Measurements from ENCODE around the gene DNAL1. TPM values are rescaled to one million over a fixed set of nuclear protein-coding genes. Genes with fewer than 3 reads are reported as not detected.

The DNAL1 gene
- polyA plus RNA-seq, 1 donor (not counting 4 experiments of a cell fraction or from before 2014, with no cell fraction given) = 8.4 TPM

DNA sequence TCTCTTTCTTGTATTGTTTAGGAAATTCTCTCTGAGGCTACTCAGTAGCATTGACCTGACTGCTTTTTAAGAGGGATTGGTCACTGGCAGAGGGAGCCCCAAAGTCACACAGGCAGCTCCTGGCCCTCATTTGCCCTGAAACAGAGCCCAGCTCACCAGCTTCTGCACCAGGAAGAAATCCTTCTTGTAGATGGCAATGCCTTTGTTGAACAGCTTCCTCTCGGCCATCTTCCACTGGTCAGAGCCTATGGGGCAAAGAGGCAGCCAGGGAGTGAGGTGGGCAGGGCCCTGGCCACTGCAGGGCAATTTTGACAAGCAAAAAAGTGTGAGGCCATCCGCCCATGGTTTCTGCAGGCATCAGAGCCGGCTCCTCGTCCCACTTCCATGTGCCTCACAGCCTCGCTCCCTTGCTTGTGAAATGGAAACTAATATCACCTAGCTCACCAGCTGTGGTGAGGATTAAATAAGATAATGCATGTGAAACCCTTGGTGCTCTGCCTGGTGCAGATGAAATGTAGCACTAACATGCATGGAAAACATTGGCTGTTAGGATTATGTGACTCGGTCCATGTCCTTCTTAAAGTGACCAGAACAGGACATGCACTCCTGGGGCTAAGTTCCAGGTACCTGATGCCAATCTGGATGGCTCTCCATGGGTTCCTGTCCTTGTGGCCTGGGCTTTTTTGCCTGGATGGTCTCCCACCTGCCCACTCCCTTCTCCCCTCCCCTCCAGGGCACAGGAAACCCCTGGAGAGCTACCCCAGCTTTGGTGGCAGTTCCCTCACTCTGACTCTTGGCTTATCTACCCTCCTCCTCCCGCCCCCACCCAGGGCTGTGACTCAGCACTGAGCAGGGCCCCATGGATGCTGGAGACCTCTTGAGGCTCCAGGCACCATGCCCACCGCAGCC, 80.6 kb downstream of the DNAL1 start:
- H3K4me1 ChIP-seq (ENCODE audit: control insufficient read depth, extremely low read depth, insufficient read depth, low read length) = peaks cover 22% of the 10 kb centered on the region
- H4K20me1 ChIP-seq (ENCODE audit: control insufficient read depth, extremely low read depth, insufficient read depth, low read length) = no peaks in the 10 kb centered on the region
- no peaks in the 10 kb centered on the region for H3K27me3 ChIP-seq (ENCODE audit: control insufficient read depth, extremely low read depth, insufficient read depth, low read length)
- no peak for FAIRE-seq
- H3K36me3 ChIP-seq (ENCODE audit: control insufficient read depth in 2 of 2, extremely low read depth in 1 of 2, insufficient read depth in 2 of 2, low read length in 2 of 2) = peaks cover 43 to 71% of the 10 kb centered on the region in 2 experiments
- dilution Hi-C loops (cut with MboI; ENCODE audit: extremely low pct_ligation_motif_present, low sequenced_read_pairs) = no loop called here
- DNase-seq (ENCODE audit: low read depth, low spot score) = no peak
- H2AFZ ChIP-seq (ENCODE audit: control insufficient read depth, low read length) = no peak overlapping the region
- no peak overlapping the region for H3K4me3 ChIP-seq (ENCODE audit: control insufficient read depth in 2 of 3, extremely low read depth in 1 of 3, insufficient read depth in 2 of 3, low read depth in 1 of 3, low read length in 3 of 3)
- no peak overlapping the region for H3K4me2 ChIP-seq (ENCODE audit: control insufficient read depth, extremely low read depth, insufficient read depth, low read depth, low read length)
- H3K9me1 ChIP-seq (ENCODE audit: control insufficient read depth, extremely low read depth, insufficient read depth, low read length) = no peaks in the 10 kb centered on the region
- H3K9ac ChIP-seq (ENCODE audit: control insufficient read depth, extremely low read depth, insufficient read depth, low read length) = no peak overlapping the region
- H3K27ac ChIP-seq (ENCODE audit: control insufficient read depth, insufficient read depth, low read length) = peak overlapping the region; percentile 33
- no peaks in the 10 kb centered on the region for H3K9me3 ChIP-seq (ENCODE audit: control insufficient read depth, low read depth, low read length)
- TF ChIP-seq, protein P1, sequence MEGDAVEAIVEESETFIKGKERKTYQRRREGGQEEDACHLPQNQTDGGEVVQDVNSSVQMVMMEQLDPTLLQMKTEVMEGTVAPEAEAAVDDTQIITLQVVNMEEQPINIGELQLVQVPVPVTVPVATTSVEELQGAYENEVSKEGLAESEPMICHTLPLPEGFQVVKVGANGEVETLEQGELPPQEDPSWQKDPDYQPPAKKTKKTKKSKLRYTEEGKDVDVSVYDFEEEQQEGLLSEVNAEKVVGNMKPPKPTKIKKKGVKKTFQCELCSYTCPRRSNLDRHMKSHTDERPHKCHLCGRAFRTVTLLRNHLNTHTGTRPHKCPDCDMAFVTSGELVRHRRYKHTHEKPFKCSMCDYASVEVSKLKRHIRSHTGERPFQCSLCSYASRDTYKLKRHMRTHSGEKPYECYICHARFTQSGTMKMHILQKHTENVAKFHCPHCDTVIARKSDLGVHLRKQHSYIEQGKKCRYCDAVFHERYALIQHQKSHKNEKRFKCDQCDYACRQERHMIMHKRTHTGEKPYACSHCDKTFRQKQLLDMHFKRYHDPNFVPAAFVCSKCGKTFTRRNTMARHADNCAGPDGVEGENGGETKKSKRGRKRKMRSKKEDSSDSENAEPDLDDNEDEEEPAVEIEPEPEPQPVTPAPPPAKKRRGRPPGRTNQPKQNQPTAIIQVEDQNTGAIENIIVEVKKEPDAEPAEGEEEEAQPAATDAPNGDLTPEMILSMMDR (optimal IDR thresholded peaks at IDR 0.05 in 1 of 3, IDR thresholded peaks at IDR 0.05 in 1 of 3, conservative IDR thresholded peaks at IDR 0.05 in 1 of 3; ENCODE audit: extremely low read depth in 1 of 3, insufficient read depth in 2 of 3, low read length in 3 of 3) = no peak
- no peak for TF ChIP-seq EZH2 (IDR thresholded peaks at IDR 0.05; ENCODE audit: low read length)
- peaks cover 16% of the 10 kb centered on the region for H3K79me2 ChIP-seq (ENCODE audit: control insufficient read depth, insufficient read depth, low read length)

DNA sequence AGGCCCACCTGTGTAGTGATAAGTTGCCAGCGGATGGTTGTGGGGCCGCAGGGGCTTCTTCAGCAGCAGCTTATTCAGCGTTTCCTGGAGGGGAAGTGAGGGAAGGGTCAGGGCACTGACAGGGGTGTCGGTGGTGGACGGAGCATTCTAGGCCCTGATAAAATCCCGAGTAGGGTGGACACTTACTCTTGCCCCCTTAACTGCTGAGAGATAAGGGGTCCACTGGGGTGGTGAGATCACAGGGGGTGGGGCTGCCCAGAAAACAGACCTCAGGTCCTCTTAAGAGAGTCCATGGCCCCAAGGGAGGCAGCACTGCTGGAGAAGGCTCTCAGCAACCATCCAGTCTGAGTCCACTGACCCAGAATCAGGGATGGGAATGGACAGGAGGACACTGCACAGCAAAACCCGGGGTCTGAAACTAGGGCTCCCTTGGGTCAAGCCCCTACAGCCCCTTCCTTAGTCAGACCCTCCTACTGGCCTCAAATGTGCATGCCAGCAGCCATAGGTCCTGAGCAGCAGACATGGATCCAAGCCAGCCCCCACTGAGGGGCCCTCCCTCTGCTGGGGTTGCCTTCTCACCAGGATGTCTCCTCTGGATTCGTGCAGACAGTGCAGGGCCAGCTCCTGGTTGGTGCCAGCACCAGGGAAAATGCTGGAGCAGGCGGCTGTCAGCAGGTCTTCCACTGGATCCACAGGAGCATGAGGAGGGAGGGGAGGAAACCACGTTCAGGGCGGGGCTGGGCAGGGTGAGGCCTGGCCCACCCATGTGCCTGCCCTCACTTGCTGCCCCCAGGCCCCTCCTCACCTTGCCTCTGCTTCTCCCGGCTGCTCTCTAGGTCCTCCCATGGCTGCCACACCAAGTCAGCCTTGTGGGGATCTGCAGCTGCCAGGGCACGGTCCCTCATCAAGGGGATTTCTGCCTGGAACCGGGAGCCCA, 81.5 kb downstream of the DNAL1 start:
- no peak overlapping the region for H2AFZ ChIP-seq (ENCODE audit: control insufficient read depth, low read length)
- H3K9me1 ChIP-seq (ENCODE audit: control insufficient read depth, extremely low read depth, insufficient read depth, low read length) = no peaks in the 10 kb centered on the region
- no peaks in the 10 kb centered on the region for H4K20me1 ChIP-seq (ENCODE audit: control insufficient read depth, extremely low read depth, insufficient read depth, low read length)
- no peak for DNase-seq (ENCODE audit: low read depth, low spot score)
- no peak overlapping the region for H3K9ac ChIP-seq (ENCODE audit: control insufficient read depth, extremely low read depth, insufficient read depth, low read length)
- no peak for FAIRE-seq
- dilution Hi-C loops (cut with MboI; ENCODE audit: extremely low pct_ligation_motif_present, low sequenced_read_pairs) = no loop called here
- H3K27me3 ChIP-seq (ENCODE audit: control insufficient read depth, extremely low read depth, insufficient read depth, low read length) = no peaks in the 10 kb centered on the region
- H3K4me3 ChIP-seq (ENCODE audit: control insufficient read depth in 2 of 3, extremely low read depth in 1 of 3, insufficient read depth in 2 of 3, low read depth in 1 of 3, low read length in 3 of 3) = no peak overlapping the region
- H3K79me2 ChIP-seq (ENCODE audit: control insufficient read depth, insufficient read depth, low read length) = peaks cover 21% of the 10 kb centered on the region
- no peaks in the 10 kb centered on the region for H3K9me3 ChIP-seq (ENCODE audit: control insufficient read depth, low read depth, low read length)
- H3K36me3 ChIP-seq (ENCODE audit: control insufficient read depth in 2 of 2, extremely low read depth in 1 of 2, insufficient read depth in 2 of 2, low read length in 2 of 2) = peaks cover 44 to 69% of the 10 kb centered on the region in 2 experiments
- peaks cover 22% of the 10 kb centered on the region for H3K4me1 ChIP-seq (ENCODE audit: control insufficient read depth, extremely low read depth, insufficient read depth, low read length)
- no peak for TF ChIP-seq EZH2 (IDR thresholded peaks at IDR 0.05; ENCODE audit: low read length)
- TF ChIP-seq, protein P1 (optimal IDR thresholded peaks at IDR 0.05 in 1 of 3, IDR thresholded peaks at IDR 0.05 in 1 of 3, conservative IDR thresholded peaks at IDR 0.05 in 1 of 3; ENCODE audit: extremely low read depth in 1 of 3, insufficient read depth in 2 of 3, low read length in 3 of 3) = no peak
- H3K27ac ChIP-seq (ENCODE audit: control insufficient read depth, insufficient read depth, low read length) = no peak overlapping the region
- H3K4me2 ChIP-seq (ENCODE audit: control insufficient read depth, extremely low read depth, insufficient read depth, low read depth, low read length) = no peak overlapping the region

All from keratinocyte (primary cell).